SH-SY5Y (cell line): Measurements from ENCODE around the gene MTR.

Experiments
- GATA2 ChIP-seq: IDR thresholded peaks from 2 replicates; pipeline ENCODE4 v1.6.1; 2011; ENCODE audit warnings: mild to moderate bottlenecking, low read depth, low read length
- GATA3 ChIP-seq: IDR thresholded peaks from 2 replicates; pipeline ENCODE4 v1.6.1; 2011; ENCODE audit warnings: low read depth, mild to moderate bottlenecking, low read length, moderate library complexity

- no peak for TF ChIP-seq GATA2
- TF ChIP-seq GATA3 = no peak
Measured at GRCh38 chr1:236757640-236758039, 37.5 kb upstream of the MTR start.
